ENCODE results near the gene FHIP1A.

Gene FHIP1A

DNA sequence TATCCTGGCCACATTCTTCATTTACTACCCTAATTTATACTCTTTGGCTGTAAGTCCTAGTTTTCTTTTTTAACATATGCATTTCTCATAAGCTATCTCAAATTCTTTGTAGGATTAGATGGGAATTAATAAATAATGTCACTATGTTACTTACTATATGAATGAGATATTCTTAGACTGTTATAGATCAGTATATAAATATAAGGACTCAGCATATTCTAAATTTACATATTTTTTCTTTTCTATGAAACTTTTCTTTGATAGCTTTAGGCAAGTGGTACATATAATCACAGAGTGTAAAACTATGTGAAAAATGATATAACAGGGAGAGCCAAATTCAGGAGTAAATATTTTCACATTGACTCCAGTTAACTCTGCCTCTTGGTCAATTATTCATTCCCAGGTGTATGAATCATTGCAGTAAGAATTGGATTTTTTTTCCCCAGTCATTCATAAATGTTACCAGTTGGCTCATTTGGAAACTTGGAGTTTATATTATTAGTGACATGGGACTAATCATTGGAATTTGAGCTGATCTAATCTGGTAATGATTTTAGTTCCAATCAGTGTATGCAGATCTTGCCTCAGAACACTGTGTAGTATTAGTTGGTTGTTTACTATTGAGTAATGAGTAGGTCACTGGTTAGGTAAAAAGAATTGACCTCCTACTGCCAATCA, 25.3 kb downstream of the FHIP1A start:
- ChIA-PET CTCF (interaction anchor here (1.0 kb wide), 1 partner anchor 10 kb away, joined by 3 read pairs; no protein-coding TSS in a partner anchor), POLR2A (no interaction called here)
- TF ChIP-seq, protein P1, sequence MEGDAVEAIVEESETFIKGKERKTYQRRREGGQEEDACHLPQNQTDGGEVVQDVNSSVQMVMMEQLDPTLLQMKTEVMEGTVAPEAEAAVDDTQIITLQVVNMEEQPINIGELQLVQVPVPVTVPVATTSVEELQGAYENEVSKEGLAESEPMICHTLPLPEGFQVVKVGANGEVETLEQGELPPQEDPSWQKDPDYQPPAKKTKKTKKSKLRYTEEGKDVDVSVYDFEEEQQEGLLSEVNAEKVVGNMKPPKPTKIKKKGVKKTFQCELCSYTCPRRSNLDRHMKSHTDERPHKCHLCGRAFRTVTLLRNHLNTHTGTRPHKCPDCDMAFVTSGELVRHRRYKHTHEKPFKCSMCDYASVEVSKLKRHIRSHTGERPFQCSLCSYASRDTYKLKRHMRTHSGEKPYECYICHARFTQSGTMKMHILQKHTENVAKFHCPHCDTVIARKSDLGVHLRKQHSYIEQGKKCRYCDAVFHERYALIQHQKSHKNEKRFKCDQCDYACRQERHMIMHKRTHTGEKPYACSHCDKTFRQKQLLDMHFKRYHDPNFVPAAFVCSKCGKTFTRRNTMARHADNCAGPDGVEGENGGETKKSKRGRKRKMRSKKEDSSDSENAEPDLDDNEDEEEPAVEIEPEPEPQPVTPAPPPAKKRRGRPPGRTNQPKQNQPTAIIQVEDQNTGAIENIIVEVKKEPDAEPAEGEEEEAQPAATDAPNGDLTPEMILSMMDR (IDR thresholded peaks at IDR 0.05; ENCODE audit: control extremely low read depth, extremely low read depth, low read depth, missing control alignments) = no peak
- DNase-seq (ENCODE audit: extremely low spot score) = no peak

DNA sequence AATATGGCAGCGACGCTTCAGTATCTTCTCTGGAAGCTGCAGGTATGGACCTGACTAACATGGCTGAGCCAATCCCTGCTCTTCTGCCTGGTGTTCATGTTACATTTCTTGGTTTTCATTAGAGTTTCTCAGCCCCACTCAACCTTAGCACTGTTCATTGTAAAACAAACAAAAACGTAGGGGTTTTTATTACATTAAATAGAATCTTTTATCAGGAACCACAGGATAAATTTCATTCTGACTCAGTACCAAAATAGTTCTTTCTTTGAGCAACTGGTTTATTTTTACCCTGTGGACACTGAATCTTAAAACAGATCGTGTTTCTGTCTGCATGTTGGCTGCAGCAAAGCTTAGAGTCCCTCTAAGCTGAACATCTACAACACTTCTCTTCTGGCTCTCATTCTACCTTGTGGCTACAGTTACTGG, 27.1 kb downstream of the FHIP1A start:
- POLR2A ChIA-PET = no interaction called here
- TF ChIP-seq, protein P1 (IDR thresholded peaks at IDR 0.05; ENCODE audit: control extremely low read depth, extremely low read depth, low read depth, missing control alignments) = no peak
- CTCF ChIA-PET = interaction anchor here (0.6 to 0.7 kb wide), 2 partner anchors 21 to 143 kb away, joined by 3 read pairs; no protein-coding TSS in a partner anchor
- DNase-seq (ENCODE audit: extremely low spot score) = no peak

DNA sequence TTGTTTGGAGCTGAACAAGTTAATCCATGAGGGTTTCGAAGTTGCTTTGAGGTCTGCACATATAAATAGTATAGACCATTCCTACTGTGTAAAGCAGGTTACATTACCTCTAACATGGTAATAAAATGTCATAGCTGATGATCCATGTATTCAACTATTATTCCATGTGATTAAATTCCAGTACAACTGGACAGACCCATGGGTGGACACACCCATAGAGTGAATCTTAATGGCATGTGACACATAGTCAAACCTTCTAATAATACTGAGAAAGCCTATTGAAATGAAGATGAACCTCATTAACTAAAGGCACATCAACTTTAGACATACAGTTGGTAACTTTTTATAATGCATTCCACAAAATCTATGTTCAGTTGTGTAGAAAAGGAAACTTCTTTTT, 28.5 kb downstream of the FHIP1A start:
- ChIA-PET CTCF (interaction anchor here (0.8 kb wide), 1 partner anchor 10 kb away, joined by 3 read pairs; no protein-coding TSS in a partner anchor), POLR2A (no interaction called here)
- no peak for DNase-seq (ENCODE audit: extremely low spot score)
- TF ChIP-seq, protein P1 (IDR thresholded peaks at IDR 0.05; ENCODE audit: control extremely low read depth, extremely low read depth, low read depth, missing control alignments) = no peak

DNA sequence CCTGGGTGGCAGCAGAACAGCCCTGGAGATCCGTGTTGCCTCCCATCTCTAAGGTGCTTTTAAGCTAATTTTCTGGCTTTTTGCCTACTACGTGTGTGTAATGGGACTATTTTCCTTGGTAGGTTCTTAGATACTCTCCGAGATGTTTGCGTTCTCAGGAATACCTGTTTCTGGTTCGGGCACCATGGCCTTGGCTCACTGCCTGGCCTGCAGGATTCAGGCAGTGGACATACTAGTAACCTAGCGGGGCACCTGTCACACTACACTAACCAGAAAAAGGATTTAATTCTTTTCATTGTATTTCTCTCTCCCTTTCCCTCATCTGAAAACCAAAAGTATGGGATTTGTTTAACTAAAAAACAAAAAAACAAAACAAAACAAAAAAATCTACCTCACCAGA, 29.2 kb downstream of the FHIP1A start:
- ChIA-PET POLR2A (no interaction called here), CTCF (interaction anchor here (0.8 kb wide), 1 partner anchor 9 kb away, joined by 3 read pairs; no protein-coding TSS in a partner anchor)
- no peak for DNase-seq (ENCODE audit: extremely low spot score)
- TF ChIP-seq, protein P1 (IDR thresholded peaks at IDR 0.05; ENCODE audit: control extremely low read depth, extremely low read depth, low read depth, missing control alignments) = no peak

DNA sequence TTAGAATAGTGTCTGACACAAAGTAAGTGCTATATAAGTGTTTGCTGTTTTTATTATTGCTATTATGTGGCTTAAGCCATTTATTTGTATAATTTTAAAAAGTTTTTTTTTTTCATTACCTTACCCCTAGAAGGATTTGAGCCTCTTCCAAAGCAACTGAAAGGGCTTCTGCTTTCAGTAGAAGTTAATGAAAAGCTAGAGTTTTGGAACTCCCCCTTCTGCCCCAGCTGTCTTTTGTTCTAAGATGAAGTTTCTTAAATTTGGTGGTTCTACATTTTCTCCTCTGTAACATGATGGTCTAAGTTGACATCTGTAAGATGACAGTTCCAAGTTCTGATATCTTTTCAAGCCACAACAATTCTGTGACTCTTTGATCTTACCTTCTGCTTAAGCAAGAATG, 30.3 kb downstream of the FHIP1A start:
- CTCF ChIA-PET = interaction anchor here (1.6 kb wide), 1 partner anchor 12 kb away, joined by 3 read pairs; no protein-coding TSS in a partner anchor

DNA sequence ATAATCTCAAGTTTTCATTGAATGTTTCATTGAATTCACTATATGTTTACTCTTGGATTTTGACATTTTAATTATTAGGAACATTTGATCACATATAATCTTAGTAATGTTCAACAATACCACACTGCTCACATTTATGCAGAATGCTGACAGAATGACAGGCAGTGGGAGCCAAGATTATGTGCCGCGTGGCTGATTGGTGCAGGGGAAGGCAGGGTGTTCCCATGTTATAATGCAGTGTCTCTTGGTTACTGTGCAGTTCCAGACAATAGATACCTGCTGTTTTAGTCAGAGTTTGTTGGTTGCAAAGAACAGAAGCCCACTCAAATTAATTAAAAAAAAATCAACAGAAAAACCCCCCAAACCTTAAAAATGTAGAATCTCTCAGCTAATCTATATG, 33.0 kb downstream of the FHIP1A start:
- DNase-seq (ENCODE audit: extremely low spot score) = no peak
- CTCF ChIA-PET = interaction anchor here (0.6 kb wide), 1 partner anchor 19 kb away, joined by 3 read pairs; no protein-coding TSS in a partner anchor
- POLR2A ChIA-PET = interaction anchor here (0.5 kb wide), 1 partner anchor 13 kb away, joined by 3 read pairs; no protein-coding TSS in a partner anchor
- TF ChIP-seq, protein P1 (IDR thresholded peaks at IDR 0.05; ENCODE audit: control extremely low read depth, extremely low read depth, low read depth, missing control alignments) = no peak

More for the DNA sequence above, 30.3 kb downstream of the FHIP1A start:
- POLR2A ChIA-PET = no interaction called here
- DNase-seq (ENCODE audit: extremely low spot score) = no peak
- TF ChIP-seq, protein P1 (IDR thresholded peaks at IDR 0.05; ENCODE audit: control extremely low read depth, extremely low read depth, low read depth, missing control alignments) = no peak
